Measurements from ENCODE around the gene SRXN1.

The SRXN1 gene

DNA sequence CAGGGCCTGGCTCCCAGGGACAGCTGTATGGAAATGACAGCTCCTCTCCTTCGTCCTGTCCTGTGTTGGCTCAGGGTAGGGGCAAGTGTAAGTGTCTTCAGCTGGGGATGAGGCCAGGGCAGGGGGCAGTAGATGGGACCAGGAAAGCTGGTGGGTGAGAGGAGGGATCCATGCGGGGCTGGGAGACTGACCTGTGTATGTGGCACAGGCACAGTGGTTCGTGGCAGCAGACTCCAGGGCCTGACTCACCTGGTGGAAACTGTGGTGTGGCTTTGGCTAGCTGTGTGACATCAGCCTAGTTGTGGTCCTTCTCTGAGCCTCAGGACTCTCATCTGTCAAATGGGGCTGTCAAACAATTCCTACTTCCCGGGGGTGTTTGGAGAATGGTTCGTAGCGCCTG, 36.3 kb upstream of the SRXN1 start:
- H3K4me1 ChIP-seq (ENCODE audit: insufficient read depth, low read length) = no peaks in the 10 kb centered on the region; the same call in 1 of the 2 replicates
- peaks cover 6% of the 10 kb centered on the region; the same call in 1 of the 2 replicates for H3K27me3 ChIP-seq (ENCODE audit: insufficient read depth, low read length)
- H3K9ac ChIP-seq (ENCODE audit: low read depth, low read length) = no peak overlapping the region
- H3K9me3 ChIP-seq (ENCODE audit: insufficient read depth, low read depth, low read length) = no peaks in the 10 kb centered on the region
- H3K36me3 ChIP-seq (ENCODE audit: insufficient read depth, low read depth, low read length) = no peaks in the 10 kb centered on the region
- H3K27ac ChIP-seq (ENCODE audit: low read length) = no peak overlapping the region
- H3K4me3 ChIP-seq (ENCODE audit: low read length) = no peak overlapping the region

DNA sequence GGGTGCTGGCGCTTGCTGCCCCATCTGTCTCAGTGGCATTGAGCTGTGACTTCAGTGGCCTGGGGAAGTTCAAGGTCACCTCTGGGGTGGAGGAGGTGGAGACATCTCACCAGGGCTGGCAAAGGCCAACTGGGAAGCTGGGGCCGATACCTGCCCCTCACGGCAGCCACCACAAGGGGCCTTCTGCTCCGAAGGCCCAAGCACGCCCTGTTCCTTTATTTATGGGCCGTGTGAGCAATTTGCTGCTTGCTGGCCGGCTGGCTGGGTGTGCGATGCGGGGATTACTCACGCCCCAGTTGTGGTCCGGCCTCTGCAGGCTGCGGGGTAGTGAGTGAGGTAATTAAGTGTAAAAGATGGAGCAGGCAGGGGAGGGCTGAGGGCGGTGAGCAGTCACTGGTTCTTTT, 35.8 kb upstream of the SRXN1 start:
- Histone ChIP-seq H3K4me3 (ENCODE audit: low read length) (no peak overlapping the region), H3K27me3 (ENCODE audit: insufficient read depth, low read length) (peaks cover 6% of the 10 kb centered on the region; the same call in 1 of the 2 replicates), H3K9me3 (ENCODE audit: insufficient read depth, low read depth, low read length) (no peaks in the 10 kb centered on the region), H3K9ac (ENCODE audit: low read depth, low read length) (no peak overlapping the region), H3K4me1 (ENCODE audit: insufficient read depth, low read length) (no peaks in the 10 kb centered on the region; the same call in 1 of the 2 replicates), H3K36me3 (ENCODE audit: insufficient read depth, low read depth, low read length) (no peaks in the 10 kb centered on the region), H3K27ac (ENCODE audit: low read length) (no peak overlapping the region)

DNA sequence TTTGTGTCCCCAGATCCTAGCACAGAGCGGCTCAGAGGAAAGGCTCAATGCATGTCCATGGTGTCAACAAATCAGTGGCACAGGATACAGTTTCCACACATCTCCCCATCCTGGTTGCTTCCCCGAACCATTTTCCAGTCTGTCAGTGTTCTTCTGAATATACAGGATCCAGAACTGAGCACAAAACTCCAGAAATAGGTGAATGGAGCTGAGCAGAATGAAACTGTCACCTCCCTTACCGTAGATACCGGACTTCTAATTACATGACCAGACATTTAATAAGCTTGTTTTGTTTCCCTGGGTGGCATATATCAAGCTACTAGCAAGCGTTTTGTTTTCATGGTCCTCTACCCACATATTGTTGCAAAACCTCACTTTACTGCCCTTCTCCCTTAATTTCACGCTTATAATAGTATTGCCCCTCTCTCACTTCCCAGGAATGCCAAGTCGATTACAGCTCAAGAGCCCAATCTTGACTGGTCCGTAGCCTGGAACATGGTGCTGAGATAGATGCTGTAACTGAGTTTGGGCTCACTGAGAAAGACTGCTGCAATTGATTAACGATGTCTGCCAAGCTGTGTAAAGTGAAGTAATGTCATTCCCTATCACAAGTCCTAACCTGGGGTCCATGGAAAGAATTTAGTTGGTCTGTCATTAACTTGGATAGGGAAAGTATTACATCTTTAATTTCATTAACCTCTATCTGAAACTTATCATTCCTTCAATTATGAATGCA, 34.6 kb upstream of the SRXN1 start:
- Histone ChIP-seq H3K4me1 (ENCODE audit: insufficient read depth, low read length) (no peaks in the 10 kb centered on the region; the same call in 1 of the 2 replicates), H3K27ac (ENCODE audit: low read length) (no peak overlapping the region), H3K4me3 (ENCODE audit: low read length) (no peak overlapping the region), H3K9me3 (ENCODE audit: insufficient read depth, low read depth, low read length) (no peaks in the 10 kb centered on the region), H3K36me3 (ENCODE audit: insufficient read depth, low read depth, low read length) (no peaks in the 10 kb centered on the region), H3K27me3 (ENCODE audit: insufficient read depth, low read length) (peaks cover 6% of the 10 kb centered on the region; the same call in 1 of the 2 replicates), H3K9ac (ENCODE audit: low read depth, low read length) (no peak overlapping the region)

DNA sequence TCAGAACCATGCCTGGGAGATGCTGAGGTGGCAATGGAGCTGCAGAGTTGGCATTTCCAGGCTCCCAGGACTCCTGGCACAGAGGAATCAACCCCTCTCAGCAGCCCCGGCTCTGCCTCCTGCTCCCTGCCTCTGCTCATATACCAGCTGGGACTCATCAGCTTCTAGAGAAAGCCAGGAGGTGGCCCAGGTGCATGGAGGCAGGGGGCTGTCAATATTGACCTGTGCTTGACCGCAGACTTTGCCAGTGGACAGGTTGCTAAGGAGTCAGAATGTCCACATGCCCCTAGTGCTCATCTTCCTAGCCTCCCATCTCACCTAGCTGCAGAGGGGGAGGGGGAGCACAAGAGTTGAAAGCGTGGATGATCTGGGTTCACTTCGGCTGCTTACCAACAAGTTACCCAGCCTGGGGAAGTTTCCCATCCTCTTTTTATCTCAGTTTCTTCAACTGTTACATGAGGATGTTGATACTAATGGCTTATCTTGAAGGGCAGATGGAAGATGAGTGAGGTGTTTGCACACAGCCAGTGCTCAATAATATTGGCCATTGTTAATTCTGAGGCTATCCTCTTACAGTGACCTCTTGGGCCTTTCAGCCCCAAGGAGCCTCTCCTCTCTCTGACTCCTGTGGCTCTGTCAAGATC, 31.8 kb upstream of the SRXN1 start:
- no peaks in the 10 kb centered on the region; the same call in 1 of the 2 replicates for H3K4me1 ChIP-seq (ENCODE audit: insufficient read depth, low read length)
- no peaks in the 10 kb centered on the region for H3K36me3 ChIP-seq (ENCODE audit: insufficient read depth, low read depth, low read length)
- no peak overlapping the region for H3K4me3 ChIP-seq (ENCODE audit: low read length)
- H3K27ac ChIP-seq (ENCODE audit: low read length) = no peak overlapping the region
- no peaks in the 10 kb centered on the region; the same call in 1 of the 2 replicates for H3K27me3 ChIP-seq (ENCODE audit: insufficient read depth, low read length)
- H3K9ac ChIP-seq (ENCODE audit: low read depth, low read length) = no peak overlapping the region
- no peaks in the 10 kb centered on the region for H3K9me3 ChIP-seq (ENCODE audit: insufficient read depth, low read depth, low read length)

DNA sequence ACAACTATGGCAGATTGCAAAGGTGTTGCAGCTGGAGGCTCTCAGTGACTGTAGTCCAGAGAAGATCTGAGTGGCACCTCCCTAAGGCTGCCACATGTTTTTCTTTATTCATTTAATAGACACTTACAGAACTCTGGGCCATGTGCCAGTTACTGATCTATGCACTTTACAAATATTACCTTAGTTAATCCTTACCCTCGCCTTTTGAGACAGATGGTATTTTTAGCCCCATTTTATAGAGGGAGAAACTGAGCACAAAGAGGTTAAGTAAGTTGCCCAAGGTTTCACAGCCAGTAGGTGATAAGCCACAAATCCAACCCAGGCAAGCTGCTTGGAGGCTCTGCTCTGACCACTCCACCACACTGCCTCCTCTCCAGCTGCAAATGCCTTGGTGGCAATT, 29.1 kb upstream of the SRXN1 start:
- Histone ChIP-seq H3K4me1 (ENCODE audit: insufficient read depth, low read length) (no peaks in the 10 kb centered on the region), H3K4me3 (ENCODE audit: low read length) (no peak overlapping the region), H3K9ac (ENCODE audit: low read depth, low read length) (no peak overlapping the region), H3K27me3 (ENCODE audit: insufficient read depth, low read length) (peaks cover 19% of the 10 kb centered on the region), H3K27ac (ENCODE audit: low read length) (no peak overlapping the region), H3K36me3 (ENCODE audit: insufficient read depth, low read depth, low read length) (no peaks in the 10 kb centered on the region), H3K9me3 (ENCODE audit: insufficient read depth, low read depth, low read length) (no peaks in the 10 kb centered on the region)

GRCh38 chr20:680638-681187, 27.7 kb upstream of the SRXN1 start:
- peaks cover 5% of the 10 kb centered on the region; the same call in 1 of the 2 replicates for H3K4me1 ChIP-seq (ENCODE audit: insufficient read depth, low read length)
- H3K27me3 ChIP-seq (ENCODE audit: insufficient read depth, low read length) = peaks cover 34% of the 10 kb centered on the region
- H3K9me3 ChIP-seq (ENCODE audit: insufficient read depth, low read depth, low read length) = no peaks in the 10 kb centered on the region
- H3K4me3 ChIP-seq (ENCODE audit: low read length) = no peak overlapping the region
- no peak overlapping the region for H3K9ac ChIP-seq (ENCODE audit: low read depth, low read length)
- no peaks in the 10 kb centered on the region for H3K36me3 ChIP-seq (ENCODE audit: insufficient read depth, low read depth, low read length)
- H3K27ac ChIP-seq (ENCODE audit: low read length) = no peak overlapping the region

GRCh38 chr20:677957-678356, 25.0 kb upstream of the SRXN1 start:
- Histone ChIP-seq H3K27ac (ENCODE audit: low read length) (no peak overlapping the region), H3K9me3 (ENCODE audit: insufficient read depth, low read depth, low read length) (no peaks in the 10 kb centered on the region), H3K27me3 (ENCODE audit: insufficient read depth, low read length) (peaks cover 59% of the 10 kb centered on the region), H3K36me3 (ENCODE audit: insufficient read depth, low read depth, low read length) (no peaks in the 10 kb centered on the region), H3K4me3 (ENCODE audit: low read length) (no peak overlapping the region), H3K9ac (ENCODE audit: low read depth, low read length) (no peak overlapping the region), H3K4me1 (ENCODE audit: insufficient read depth, low read length) (peaks cover 5% of the 10 kb centered on the region; the same call in 1 of the 2 replicates)

GRCh38 chr20:676967-677366, 24.0 kb upstream of the SRXN1 start:
- H3K27ac ChIP-seq (ENCODE audit: low read length) = no peak overlapping the region
- no peaks in the 10 kb centered on the region for H3K9me3 ChIP-seq (ENCODE audit: insufficient read depth, low read depth, low read length)
- H3K4me3 ChIP-seq (ENCODE audit: low read length) = peak overlapping the region; percentile 74
- peak overlapping the region; percentile 47; the same call in 1 of the 2 replicates for H3K9ac ChIP-seq (ENCODE audit: low read depth, low read length)
- H3K27me3 ChIP-seq (ENCODE audit: insufficient read depth, low read length) = peaks cover 62% of the 10 kb centered on the region
- H3K4me1 ChIP-seq (ENCODE audit: insufficient read depth, low read length) = peaks cover 5% of the 10 kb centered on the region; the same call in 1 of the 2 replicates
- no peaks in the 10 kb centered on the region for H3K36me3 ChIP-seq (ENCODE audit: insufficient read depth, low read depth, low read length)

DNA sequence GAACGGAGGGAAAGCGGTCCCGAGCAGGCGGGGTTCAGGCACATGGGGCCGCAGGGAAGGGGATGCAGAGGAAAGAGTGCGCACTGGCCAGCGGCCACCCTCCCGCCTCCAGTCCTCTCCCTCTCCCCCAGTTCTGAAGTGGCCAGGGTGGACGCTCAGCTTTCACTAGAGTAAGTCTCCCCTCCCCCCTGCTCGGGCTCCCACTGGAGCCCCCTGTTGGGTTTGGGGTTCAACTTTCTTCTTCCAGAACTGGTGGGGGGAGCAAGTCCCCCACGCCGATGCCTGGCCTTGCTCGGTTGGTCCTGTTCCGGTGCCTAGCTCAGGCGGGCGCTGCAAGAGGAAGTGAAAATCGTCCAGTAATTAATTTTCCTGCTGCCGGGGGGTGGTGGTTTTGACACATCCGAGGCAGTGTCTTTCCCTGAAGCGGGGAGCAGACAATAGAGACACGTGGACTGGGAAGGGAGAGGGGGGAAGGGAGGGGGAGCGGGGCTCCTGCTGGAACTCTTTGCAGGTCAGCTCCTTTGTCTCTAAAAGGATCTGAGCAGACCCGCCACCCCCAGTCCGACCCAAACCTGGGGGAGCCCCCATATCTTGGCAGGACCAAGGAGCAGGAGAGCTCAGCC, 23.4 kb upstream of the SRXN1 start:
- Histone ChIP-seq H3K27ac (ENCODE audit: low read length) (no peak overlapping the region), H3K9me3 (ENCODE audit: insufficient read depth, low read depth, low read length) (no peaks in the 10 kb centered on the region), H3K36me3 (ENCODE audit: insufficient read depth, low read depth, low read length) (no peaks in the 10 kb centered on the region), H3K9ac (ENCODE audit: low read depth, low read length) (peak overlapping the region; percentile 47; the same call in 1 of the 2 replicates), H3K27me3 (ENCODE audit: insufficient read depth, low read length) (peaks cover 62% of the 10 kb centered on the region), H3K4me3 (ENCODE audit: low read length) (peak overlapping the region; percentile 74), H3K4me1 (ENCODE audit: insufficient read depth, low read length) (peaks cover 5% of the 10 kb centered on the region; the same call in 1 of the 2 replicates)

DNA sequence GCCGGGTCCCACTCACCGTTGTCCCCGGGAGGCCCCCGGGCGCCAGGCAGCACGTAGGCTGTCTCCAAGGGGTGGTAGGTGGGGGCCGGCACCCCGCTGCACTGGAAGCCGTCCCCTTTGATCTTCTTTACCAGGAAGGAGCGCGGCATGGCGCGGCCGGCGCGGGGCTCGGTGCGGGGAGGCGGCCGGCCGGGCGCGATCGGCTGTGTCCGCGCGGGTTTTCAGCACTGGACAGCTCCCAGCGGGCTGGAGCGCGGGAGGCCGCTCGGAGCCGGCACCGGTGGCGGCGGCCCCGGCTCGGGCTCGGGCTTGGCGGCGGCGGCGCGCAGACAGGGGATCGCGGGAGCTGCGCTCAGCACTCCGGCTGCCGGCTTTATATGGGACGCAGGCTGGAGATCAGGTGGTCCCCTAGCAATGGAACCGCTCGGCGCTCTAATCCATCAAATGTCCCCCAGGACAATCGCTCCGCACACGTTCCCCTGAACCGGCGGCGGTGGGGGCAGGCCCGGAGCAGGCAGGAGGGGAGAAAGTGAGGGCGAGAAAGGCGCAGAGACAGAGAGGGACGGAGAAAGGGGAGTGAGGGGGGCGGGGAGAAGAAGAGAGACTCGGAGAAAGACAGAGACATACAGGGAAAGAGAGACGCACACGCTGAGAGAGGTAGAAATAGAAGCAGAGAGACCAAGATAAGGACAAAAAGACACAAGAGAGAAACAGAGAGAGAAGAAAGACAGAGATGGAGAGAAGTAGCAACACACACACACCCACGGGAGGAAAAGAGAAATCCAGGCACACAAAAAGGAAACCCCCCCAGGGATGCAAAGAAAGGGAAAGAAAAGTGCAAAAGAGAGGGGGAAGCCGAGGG, 22.7 kb upstream of the SRXN1 start, which contains the start of gene SCRT2:
Gene SCRT2 (minus strand): TSS at position 350 of the 862 bp plus-strand sequence. CDS start 201 bp downstream, at position 149.
- Histone ChIP-seq H3K9me3 (ENCODE audit: insufficient read depth, low read depth, low read length) (no peaks in the 10 kb centered on the region), H3K4me3 (ENCODE audit: low read length) (peak within 1 kb of the TSS; percentile 74), H3K27me3 (ENCODE audit: insufficient read depth, low read length) (peaks cover 62% of the 10 kb centered on the region), H3K36me3 (ENCODE audit: insufficient read depth, low read depth, low read length) (no peaks in the 10 kb centered on the region), H3K27ac (ENCODE audit: low read length) (no peak within 1 kb of the TSS), H3K9ac (ENCODE audit: low read depth, low read length) (peak within 1 kb of the TSS; percentile 47; the same call in 1 of the 2 replicates), H3K4me1 (ENCODE audit: insufficient read depth, low read length) (peaks cover 5% of the 10 kb centered on the region; the same call in 1 of the 2 replicates)

Measured in iPS-20b (cell line).